HCT116 (cell line): Measurements from ENCODE around the gene GOLGA8B. TPM values are rescaled to one million over a fixed set of nuclear protein-coding genes. Genes with fewer than 3 reads are reported as not detected.
A peak's percentile ranks its signal among the peaks of the same experiment; 100 is the strongest.
"Not testable (repeated sequence)": the region's sequence is repeated elsewhere in the genome, so short reads cannot be mapped to it uniquely, and the experiment has no call there.

ENCODE experiments used
- ATAC-seq: fragments of 200-7000 bp; cut with Tn5 transposase; 2 replicates; pipeline ENCODE4 v1.9.1; 2020; ENCODE audit warnings: mild to moderate bottlenecking, moderate library complexity
- BruUV-seq: library from RNA; stranded (reverse); fragments of 400-500 nt; replicated peaks from 2 replicates; lab custom pipeline; 2021; lab: Mats Ljungman, UMichigan
- CTCF ChIA-PET: fragments of 300-600 bp; sonication (Branson Sonifier 250); formaldehyde crosslinking; loops from one replicate; lab custom pipeline; 2021; ENCODE audit warnings: antibody characterized with exemption; lab: Charles Lee
- POLR2A ChIA-PET: fragments of 300-600, 350-600 bp; sonication (Branson Sonifier 250); formaldehyde crosslinking; loops from one replicate; lab custom pipeline; 2021; ENCODE audit warnings: antibody characterized with exemption; lab: Charles Lee
- RAD21 ChIA-PET, 2 experiments: fragments of 300-600 bp; sonication (Branson Sonifier 250); formaldehyde crosslinking; loops; one replicate each; lab custom pipeline; 2023; ENCODE audit warnings: low total read pairs in 2 of 2; ENCODE audit not compliant: uncharacterized antibody in 2 of 2, unreplicated experiment in 2 of 2, low non-redundant PET in 1 of 2; lab: Charles Lee
- DNase-seq: peaks from one replicate; pipeline ENCODE4 v3.0.0-alpha.2; 2010; ENCODE audit warnings: low read depth, low spot score
- H2AFZ ChIP-seq: fragments of 200-600 bp; shearing (Covaris generic), sonication (generic); 2 replicates; pipeline ENCODE4 v1.6.1; 2017; ENCODE audit warnings: low read depth, mixed run types, mixed read lengths, antibody characterized with exemption, low read length; ENCODE audit not compliant: poor library complexity, severe bottlenecking
- H3K27ac ChIP-seq: 2 replicates; pipeline ENCODE4 v1.5.1; 2012; ENCODE audit warnings: low read depth, low read length
- H3K27me3 ChIP-seq: fragments of 200-600 bp; sonication (generic); 2 replicates; pipeline ENCODE4 v1.6.1; 2016; ENCODE audit warnings: mixed run types, low read length, mixed read lengths; ENCODE audit not compliant: insufficient read depth
- H3K36me3 ChIP-seq, 2 experiments: fragments of 200-500 bp in 1 of 2; fragments of 200-600 bp in 1 of 2; sonication (Bioruptor generic) in 1 of 2; sonication (generic) in 1 of 2; 2 replicates each; pipeline versions ENCODE4 v1.5.1 to v1.6.1; 2014 to 2016; ENCODE audit warnings: low read length in 2 of 2, inconsistent platforms in 1 of 2, mixed read lengths in 1 of 2, mixed run types in 1 of 2; ENCODE audit not compliant: insufficient read depth in 2 of 2, control insufficient read depth in 1 of 2
- H3K4me1 ChIP-seq, 2 experiments: fragments of 200-600 bp in 1 of 2; sonication (generic) in 1 of 2; 2 replicates each; pipeline versions ENCODE4 v1.5.1 to v1.6.1; 2012 to 2017; ENCODE audit warnings: low read length in 2 of 2, inconsistent platforms in 1 of 2, mild to moderate bottlenecking in 1 of 2, mixed read lengths in 1 of 2, mixed run types in 1 of 2, moderate library complexity in 1 of 2; ENCODE audit not compliant: insufficient read depth in 2 of 2, control insufficient read depth in 1 of 2
- H3K4me2 ChIP-seq: fragments of 200-600 bp; sonication (generic); 2 replicates; pipeline ENCODE4 v1.6.1; 2017; ENCODE audit warnings: mixed run types, low read length, mixed read lengths
- H3K4me3 ChIP-seq, 2 experiments: fragments of 200-600 bp in 1 of 2; sonication (generic) in 1 of 2; replicated peaks in 1 of 2; 2 replicates each; pipeline ENCODE4 v1.5.1; 2011 to 2016; ENCODE audit warnings: low read length in 2 of 2, control low read depth in 1 of 2, low read depth in 1 of 2, mild to moderate bottlenecking in 1 of 2, mixed read lengths in 1 of 2, mixed run types in 1 of 2
- H3K79me2 ChIP-seq: fragments of 200-600 bp; sonication (generic); 2 replicates; pipeline ENCODE4 v1.6.1; 2017; ENCODE audit warnings: mild to moderate bottlenecking, mixed run types, low read length, moderate library complexity, mixed read lengths; ENCODE audit not compliant: insufficient read depth
- H3K9ac ChIP-seq: fragments of 200-600 bp; sonication (generic); 2 replicates; pipeline ENCODE4 v1.6.1; 2016; ENCODE audit warnings: low read length, mixed read lengths
- H3K9me2 ChIP-seq: fragments of 200-600 bp; sonication (generic), shearing (Covaris generic); 2 replicates; pipeline ENCODE4 v1.6.1; 2017; ENCODE audit warnings: mixed run types, mild to moderate bottlenecking, moderate library complexity; ENCODE audit not compliant: insufficient read depth
- H3K9me3 ChIP-seq, 2 experiments: fragments of 200-500 bp in 1 of 2; fragments of 200-600 bp in 1 of 2; sonication (Bioruptor generic) in 1 of 2; sonication (generic) in 1 of 2; 2 replicates each; pipeline ENCODE4 v1.6.1; 2014 to 2017; ENCODE audit warnings: low read length in 2 of 2, mixed read lengths in 2 of 2, inconsistent platforms in 1 of 2, low read depth in 1 of 2, mild to moderate bottlenecking in 1 of 2, mixed run types in 1 of 2, moderate library complexity in 1 of 2; ENCODE audit not compliant: control insufficient read depth in 1 of 2, insufficient read depth in 1 of 2
- H4K20me1 ChIP-seq: fragments of 200-600 bp; sonication (generic), shearing (Covaris generic); 2 replicates; pipeline ENCODE4 v1.6.1; 2017; ENCODE audit warnings: mixed run types, mild to moderate bottlenecking, moderate library complexity; ENCODE audit not compliant: insufficient read depth
- intact Hi-C: fragments of 100-400 bp; cut with micrococcal nuclease; formaldehyde crosslinking; loops from 2 replicates; pipeline ENCODE4 v1.10.0; 2022
- total RNA-seq: library from RNA; stranded (reverse); gene quantifications from one replicate; pipeline ENCODE4 v1.2.1, GENCODE V29; 2021; ENCODE audit not compliant: unreplicated experiment

The GOLGA8B gene
- total RNA-seq, 1 experiment from 2014 or later: 69.9 TPM

DNA sequence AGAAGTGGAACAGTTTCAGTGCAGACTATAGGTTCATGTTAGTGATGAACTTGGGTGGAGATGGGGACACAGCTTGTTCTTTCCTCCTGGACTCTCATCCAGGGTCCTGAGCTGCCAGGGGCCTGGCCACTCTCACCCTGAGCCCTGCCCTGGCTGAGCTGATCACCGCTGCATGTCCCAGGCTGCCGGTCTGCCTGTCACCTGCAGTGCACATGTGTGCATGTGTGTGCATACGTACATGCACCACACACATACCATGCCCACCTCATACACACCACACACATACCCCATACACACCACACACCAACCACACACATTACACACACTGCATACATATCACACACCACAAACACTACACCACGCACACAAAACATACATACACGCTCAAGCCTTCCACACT lies 29.3 kb downstream of the GOLGA8B start:
- DNase-seq, H3K4me1 ChIP-seq, H4K20me1 ChIP-seq, H3K9me3 ChIP-seq, H3K79me2 ChIP-seq, H2AFZ ChIP-seq, H3K4me3 ChIP-seq, RAD21 ChIA-PET, H3K9me2 ChIP-seq, H3K9ac ChIP-seq, H3K27me3 ChIP-seq, H3K36me3 ChIP-seq, POLR2A ChIA-PET, CTCF ChIA-PET, H3K27ac ChIP-seq, BruUV-seq, intact Hi-C loops, H3K4me2 ChIP-seq: not testable (repeated sequence)
- 0 out of 2 replicates have a peak, but pooled peaks have one; percentile 20 for ATAC-seq

- H3K9me2 ChIP-seq, H3K9me3 ChIP-seq, H3K4me1 ChIP-seq, H3K27ac ChIP-seq, CTCF ChIA-PET, H3K27me3 ChIP-seq, POLR2A ChIA-PET, intact Hi-C loops, H4K20me1 ChIP-seq, H3K9ac ChIP-seq, DNase-seq, H3K4me2 ChIP-seq, H3K4me3 ChIP-seq, H3K79me2 ChIP-seq, BruUV-seq, ATAC-seq, RAD21 ChIA-PET, H3K36me3 ChIP-seq, H2AFZ ChIP-seq: not testable (repeated sequence)
Observed at GRCh38 chr15:34550129-34550528, 33.3 kb downstream of the GOLGA8B start.

- H4K20me1 ChIP-seq, CTCF ChIA-PET, H3K27ac ChIP-seq, intact Hi-C loops, BruUV-seq, H3K9me2 ChIP-seq, H3K36me3 ChIP-seq, RAD21 ChIA-PET, DNase-seq, POLR2A ChIA-PET, H3K4me2 ChIP-seq, H3K79me2 ChIP-seq, H3K9me3 ChIP-seq, H3K4me1 ChIP-seq, H2AFZ ChIP-seq, H3K27me3 ChIP-seq, H3K4me3 ChIP-seq, ATAC-seq, H3K9ac ChIP-seq: not testable (repeated sequence)
Observed at GRCh38 chr15:34549381-34549809, 34.1 kb downstream of the GOLGA8B start.

GRCh38 chr15:34543860-34544649 lies 39.4 kb downstream of the GOLGA8B start:
- ATAC-seq, DNase-seq, BruUV-seq, H2AFZ ChIP-seq, H3K9me3 ChIP-seq, CTCF ChIA-PET, RAD21 ChIA-PET, H4K20me1 ChIP-seq, H3K27ac ChIP-seq, H3K4me1 ChIP-seq, intact Hi-C loops, H3K9me2 ChIP-seq, H3K79me2 ChIP-seq, POLR2A ChIA-PET, H3K4me2 ChIP-seq, H3K4me3 ChIP-seq, H3K36me3 ChIP-seq, H3K9ac ChIP-seq, H3K27me3 ChIP-seq: not testable (repeated sequence)
